ENCODE data around the gene LCN12. TPM values are rescaled to one million over a fixed set of nuclear protein-coding genes. Genes with fewer than 3 reads are reported as not detected.

Gene LCN12
- total RNA-seq, 1 donor from 2014 or later, result not detected

DNA sequence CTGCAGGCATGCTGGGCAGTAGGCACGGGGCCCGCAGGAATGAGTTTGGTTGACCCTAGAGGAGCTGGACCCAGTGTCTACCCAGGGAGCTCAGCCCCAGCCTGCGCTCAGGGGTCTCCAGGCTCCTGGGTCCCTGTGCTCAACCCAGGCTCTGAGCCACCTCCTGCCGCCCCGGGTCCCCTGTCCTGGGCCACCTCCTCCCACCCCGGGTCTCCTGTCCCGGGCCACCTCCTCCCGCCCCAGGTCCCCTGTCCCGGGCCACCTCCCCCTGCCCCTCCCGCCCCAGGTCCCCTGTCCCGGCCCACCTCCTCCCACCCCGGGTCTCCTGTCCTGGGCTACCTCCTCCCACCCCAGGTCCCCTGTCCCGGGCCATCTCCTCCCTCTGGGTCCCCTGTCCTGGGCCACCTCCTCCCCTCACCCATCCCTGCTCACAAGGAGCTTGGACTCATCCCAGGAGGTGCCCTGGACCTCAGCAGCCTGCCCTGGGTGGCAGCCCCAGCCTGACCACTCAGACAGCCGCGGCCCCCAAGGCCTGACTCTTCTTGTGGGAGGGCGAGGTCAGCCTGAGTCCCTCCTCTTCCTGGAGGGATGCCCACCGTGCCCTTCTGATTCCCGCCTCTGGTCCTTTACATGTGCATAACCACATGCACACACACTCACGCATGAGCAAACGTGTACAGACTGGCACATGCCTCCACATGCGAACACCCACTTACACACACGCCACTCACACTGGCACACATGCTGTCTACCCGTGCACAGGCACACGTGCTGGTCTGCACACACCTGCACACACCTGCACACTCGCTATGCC, 2.4 kb downstream of the LCN12 start:
- Mint-ChIP-seq H3K27ac (ENCODE audit: unreplicated experiment) (no peak overlapping the region), H3K4me1 (ENCODE audit: low read depth, unreplicated experiment) (no peaks in the 10 kb centered on the region), H3K4me3 (ENCODE audit: unreplicated experiment) (no peak overlapping the region), H3K9me3 (ENCODE audit: unreplicated experiment) (peaks cover 3% of the 10 kb centered on the region), H3K27me3 (ENCODE audit: low read depth, unreplicated experiment) (peaks cover 12% of the 10 kb centered on the region), H3K36me3 (ENCODE audit: low read depth, unreplicated experiment) (no peaks in the 10 kb centered on the region)
- no peak for DNase-seq (ENCODE audit: low read depth)
- Histone ChIP-seq H3K4me3 (ENCODE audit: insufficient read depth, low read depth, low read length) (no peak overlapping the region), H3K27me3 (ENCODE audit: insufficient read depth, low read length) (no peaks in the 10 kb centered on the region), H3K4me1 (ENCODE audit: insufficient read depth, low read length) (peaks cover 7% of the 10 kb centered on the region), H3K9ac (ENCODE audit: low read length) (no peak overlapping the region), H3K27ac (ENCODE audit: low read depth, low read length) (no peak overlapping the region), H3K79me2 (ENCODE audit: insufficient read depth, low read length) (no peaks in the 10 kb centered on the region), H4K20me1 (ENCODE audit: insufficient read depth, low read length) (no peaks in the 10 kb centered on the region), H3K4me2 (ENCODE audit: low read length) (no peak overlapping the region), H3K36me3 (ENCODE audit: insufficient read depth, low read length) (no peaks in the 10 kb centered on the region), H3K9me3 (ENCODE audit: insufficient read depth, low read depth, low read length) (no peaks in the 10 kb centered on the region), H2AFZ (ENCODE audit: low read depth, low read length) (no peak overlapping the region)
- no peak for FAIRE-seq
- TF ChIP-seq, protein P1, sequence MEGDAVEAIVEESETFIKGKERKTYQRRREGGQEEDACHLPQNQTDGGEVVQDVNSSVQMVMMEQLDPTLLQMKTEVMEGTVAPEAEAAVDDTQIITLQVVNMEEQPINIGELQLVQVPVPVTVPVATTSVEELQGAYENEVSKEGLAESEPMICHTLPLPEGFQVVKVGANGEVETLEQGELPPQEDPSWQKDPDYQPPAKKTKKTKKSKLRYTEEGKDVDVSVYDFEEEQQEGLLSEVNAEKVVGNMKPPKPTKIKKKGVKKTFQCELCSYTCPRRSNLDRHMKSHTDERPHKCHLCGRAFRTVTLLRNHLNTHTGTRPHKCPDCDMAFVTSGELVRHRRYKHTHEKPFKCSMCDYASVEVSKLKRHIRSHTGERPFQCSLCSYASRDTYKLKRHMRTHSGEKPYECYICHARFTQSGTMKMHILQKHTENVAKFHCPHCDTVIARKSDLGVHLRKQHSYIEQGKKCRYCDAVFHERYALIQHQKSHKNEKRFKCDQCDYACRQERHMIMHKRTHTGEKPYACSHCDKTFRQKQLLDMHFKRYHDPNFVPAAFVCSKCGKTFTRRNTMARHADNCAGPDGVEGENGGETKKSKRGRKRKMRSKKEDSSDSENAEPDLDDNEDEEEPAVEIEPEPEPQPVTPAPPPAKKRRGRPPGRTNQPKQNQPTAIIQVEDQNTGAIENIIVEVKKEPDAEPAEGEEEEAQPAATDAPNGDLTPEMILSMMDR (IDR thresholded peaks at IDR 0.05; ENCODE audit: insufficient read depth, low read depth, low read length), result no peak
- TF ChIP-seq EZH2 (IDR thresholded peaks at IDR 0.05; ENCODE audit: insufficient read depth, low read length), result no peak

DNA sequence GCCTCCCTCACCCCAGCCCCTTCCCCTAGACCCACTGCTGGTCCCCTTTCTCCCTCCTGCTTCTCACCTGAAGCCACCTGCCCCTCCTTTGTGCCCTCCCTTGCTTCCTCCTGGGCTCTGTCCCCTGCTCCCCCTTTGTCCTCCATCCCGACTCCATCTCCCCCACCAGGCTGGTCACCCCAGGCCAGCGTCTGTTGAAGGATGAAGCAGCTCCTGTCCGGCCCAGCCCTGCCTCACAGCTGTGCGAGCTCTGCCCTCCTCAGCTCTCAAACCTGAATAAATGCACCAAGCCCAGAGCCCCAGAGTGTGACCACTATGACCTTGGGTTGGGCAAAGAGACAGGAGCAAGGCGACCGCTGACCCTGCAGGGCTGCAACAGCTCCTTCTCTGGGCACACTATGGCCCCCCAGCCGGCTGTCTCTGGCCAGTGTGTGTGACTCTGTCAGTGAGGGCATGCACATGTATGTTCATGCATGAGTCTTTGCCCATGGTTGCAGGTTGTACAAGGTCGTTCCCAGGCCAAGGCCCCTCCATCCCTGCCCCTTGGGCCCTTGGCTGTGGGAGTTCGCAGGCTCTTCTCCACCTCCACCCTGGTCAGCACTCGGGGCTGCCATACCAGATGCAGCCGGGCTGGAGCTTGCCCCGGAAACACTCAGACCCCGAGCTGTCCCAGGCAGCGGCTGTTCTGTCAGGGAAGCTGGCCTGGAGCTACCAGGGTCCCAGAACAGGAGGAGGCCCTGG, 3.3 kb downstream of the LCN12 start:
- FAIRE-seq, result no peak
- Histone ChIP-seq H3K79me2 (ENCODE audit: insufficient read depth, low read length) (no peaks in the 10 kb centered on the region), H3K36me3 (ENCODE audit: insufficient read depth, low read length) (no peaks in the 10 kb centered on the region), H3K9me3 (ENCODE audit: insufficient read depth, low read depth, low read length) (no peaks in the 10 kb centered on the region), H4K20me1 (ENCODE audit: insufficient read depth, low read length) (no peaks in the 10 kb centered on the region), H3K4me2 (ENCODE audit: low read length) (no peak overlapping the region), H2AFZ (ENCODE audit: low read depth, low read length) (no peak overlapping the region), H3K4me3 (ENCODE audit: insufficient read depth, low read depth, low read length) (no peak overlapping the region), H3K4me1 (ENCODE audit: insufficient read depth, low read length) (peaks cover 3% of the 10 kb centered on the region), H3K27ac (ENCODE audit: low read depth, low read length) (no peak overlapping the region), H3K27me3 (ENCODE audit: insufficient read depth, low read length) (no peaks in the 10 kb centered on the region), H3K9ac (ENCODE audit: low read length) (no peak overlapping the region)
- Mint-ChIP-seq H3K9me3 (ENCODE audit: unreplicated experiment) (peaks cover 3% of the 10 kb centered on the region), H3K36me3 (ENCODE audit: low read depth, unreplicated experiment) (no peaks in the 10 kb centered on the region), H3K27me3 (ENCODE audit: low read depth, unreplicated experiment) (peaks cover 12% of the 10 kb centered on the region), H3K4me3 (ENCODE audit: unreplicated experiment) (no peak overlapping the region), H3K27ac (ENCODE audit: unreplicated experiment) (no peak overlapping the region), H3K4me1 (ENCODE audit: low read depth, unreplicated experiment) (peaks cover 3% of the 10 kb centered on the region)
- no peak for DNase-seq (ENCODE audit: low read depth)
- TF ChIP-seq EZH2 (IDR thresholded peaks at IDR 0.05; ENCODE audit: insufficient read depth, low read length), result no peak
- TF ChIP-seq, protein P1 (IDR thresholded peaks at IDR 0.05; ENCODE audit: insufficient read depth, low read depth, low read length), result no peak

Data from astrocyte (in vitro differentiated cells and primary cell).